K562 (cell line): ENCODE data around the gene SYMPK. TPM values are rescaled to one million over a fixed set of nuclear protein-coding genes. Genes with fewer than 3 reads are reported as not detected.

ENCODE experiments used
- BCLAF1 ChIP-seq, 2 experiments: fragments of 450-650 bp in 1 of 2; IDR thresholded peaks; 2 replicates each; pipeline ENCODE4 v1.6.1; 2011 to 2017; ENCODE audit warnings: low read depth in 2 of 2, antibody characterized with exemption in 1 of 2, borderline replicate concordance in 1 of 2, low read length in 1 of 2, mild to moderate bottlenecking in 1 of 2, mixed read lengths in 1 of 2; ENCODE audit not compliant: control insufficient read depth in 1 of 2
- CBX1 ChIP-seq: sonication (generic); IDR thresholded peaks from 2 replicates; pipeline ENCODE4 v1.6.1; 2016; ENCODE audit warnings: antibody characterized with exemption, low read depth, mild to moderate bottlenecking
- CBX3 ChIP-seq, 2 experiments: IDR thresholded peaks; 1 replicate in 1 of 2; 2 replicates in 1 of 2; pipeline ENCODE4 v1.6.1; 2012; ENCODE audit warnings: inconsistent platforms in 2 of 2, low read length in 2 of 2, borderline replicate concordance in 1 of 2, control low read depth in 1 of 2
- FOXJ2 ChIP-seq: fragments of 200-800 bp; sonication (Bioruptor generic); IDR thresholded peaks from 2 replicates; pipeline ENCODE4 v1.6.1; 2016; ENCODE audit warnings: missing genetic modification characterization, missing compliant biosample characterization
- HDAC8 ChIP-seq: fragments of 450-650 bp; IDR thresholded peaks from 2 replicates; pipeline ENCODE4 v1.6.1; 2016; ENCODE audit warnings: mild to moderate bottlenecking, missing genetic modification characterization, moderate library complexity, missing compliant biosample characterization
- KDM4B ChIP-seq, 2 experiments: fragments of 450-650 bp in 1 of 2; sonication (generic) in 1 of 2; IDR thresholded peaks; 2 replicates each; pipeline ENCODE4 v1.6.1; 2016 to 2017; ENCODE audit warnings: borderline replicate concordance in 2 of 2, antibody characterized with exemption in 1 of 2, low read depth in 1 of 2, mild to moderate bottlenecking in 1 of 2
- KLF6 ChIP-seq: fragments of 250-450 bp; sonication (Bioruptor Pico); IDR thresholded peaks from 2 replicates; pipeline ENCODE4 v1.4.0; 2020; ENCODE audit warnings: mild to moderate bottlenecking, moderate library complexity, borderline replicate concordance
- MAX ChIP-seq: sonication (generic); formaldehyde crosslinking; IDR thresholded peaks from 2 replicates; pipeline ENCODE4 v1.9.0; 2022; ENCODE audit warnings: mild to moderate bottlenecking, missing genetic modification reagents
- MYC ChIP-seq, 2 experiments: fragments of 250-450 bp in 1 of 2; sonication (Bioruptor Pico) in 1 of 2; IDR thresholded peaks; 2 replicates each; pipeline versions ENCODE4 v1.5.1 to v1.6.1; 2012 to 2021; ENCODE audit warnings: low read depth in 2 of 2, borderline replicate concordance in 1 of 2, improper control_type of control experiment in 1 of 2, low read length in 1 of 2, mild to moderate bottlenecking in 1 of 2, moderate library complexity in 1 of 2
- NEUROD1 ChIP-seq: fragments of 150-350 bp; IDR thresholded peaks from 2 replicates; pipeline ENCODE4 v1.6.1; 2014; ENCODE audit warnings: borderline replicate concordance, low read length, low read depth; ENCODE audit not compliant: partially characterized antibody
- RAD51 ChIP-seq: fragments of 450-650 bp; IDR thresholded peaks from 2 replicates; pipeline ENCODE4 v1.7.1; 2016; ENCODE audit warnings: low read depth, mild to moderate bottlenecking, borderline replicate concordance
- RBFOX2 ChIP-seq: fragments of 200-400 bp; formaldehyde crosslinking; IDR thresholded peaks from 2 replicates; pipeline ENCODE4 v1.6.1; 2017; ENCODE audit warnings: low read depth, mild to moderate bottlenecking, low read length, moderate library complexity
- STAT5B ChIP-seq: fragments of 250-450 bp; sonication (Bioruptor Pico); IDR thresholded peaks from 2 replicates; pipeline ENCODE4 v1.8.0; 2021; ENCODE audit warnings: mild to moderate bottlenecking, inconsistent platforms
- TBL1XR1 ChIP-seq, 2 experiments: IDR thresholded peaks; 2 replicates each; pipeline ENCODE4 v1.6.1; 2012; ENCODE audit warnings: improper control_type of control experiment in 2 of 2, low read length in 2 of 2, mild to moderate bottlenecking in 1 of 2
- TOE1 ChIP-seq, 2 experiments: fragments of 450-650 bp in 1 of 2; sonication (generic) in 1 of 2; formaldehyde crosslinking in 1 of 2; IDR thresholded peaks; 2 replicates each; pipeline versions ENCODE4 v1.7.1 to v1.8.0; 2016 to 2022; ENCODE audit warnings: borderline replicate concordance in 2 of 2, mild to moderate bottlenecking in 2 of 2, antibody characterized with exemption in 1 of 2, inconsistent platforms in 1 of 2, low read depth in 1 of 2, missing genetic modification reagents in 1 of 2, moderate library complexity in 1 of 2
- VEZF1 ChIP-seq: fragments of 200-800 bp; sonication (Bioruptor generic); IDR thresholded peaks from 2 replicates; pipeline ENCODE4 v1.6.1; 2017; ENCODE audit warnings: missing genetic modification characterization, missing compliant biosample characterization
- ZBTB33 ChIP-seq: sonication (generic); formaldehyde crosslinking; IDR thresholded peaks from 2 replicates; pipeline ENCODE4 v1.8.1; 2023; ENCODE audit warnings: mild to moderate bottlenecking, missing genetic modification reagents
- ZNF445 ChIP-seq: fragments of 250-450 bp; sonication (Bioruptor Pico); IDR thresholded peaks from 2 replicates; pipeline ENCODE4 v1.4.0; 2020; ENCODE audit warnings: low read depth, mild to moderate bottlenecking, moderate library complexity
- polyA plus RNA-seq, 8 experiments: library from polyadenylated mRNA; depleted of rRNA in 4 of 8; stranded (reverse) in 5 of 8; unstranded in 3 of 8; fragments of >200 nt; fragmentation: Nextera tagmentation in 2 of 8; fragmentation: Illumina TruSeq in 1 of 8; extraction: Ambion mirVana in 2 of 8; extraction: Trizol in 1 of 8; gene quantifications; 2 replicates each; pipeline versions ENCODE4 v1.2.1 to v1.2.3, GENCODE V29; 2011 to 2014; ENCODE audit warnings: inconsistent platforms in 1 of 8, missing spikeins in 1 of 8
- total RNA-seq, 7 experiments: library from RNA; depleted of rRNA in 6 of 7; stranded (reverse); fragments of >200 nt in 6 of 7; fragmentation: Illumina TruSeq in 2 of 7; extraction: Trizol in 2 of 7; gene quantifications; 2 replicates each; pipeline versions ENCODE4 v1.2.1 to v1.2.3, GENCODE V29; 2011 to 2021; ENCODE audit warnings: low replicate concordance in 1 of 7

The SYMPK gene
- total and polyA plus RNA-seq, 9 of the 15 experiments (the other 6 are each of a cell fraction or from before 2014, with no cell fraction given): 0.73 to 95.5 (median 58.4) TPM

GRCh38 chr19:45876161-45876410 lies 13.1 kb upstream of the SYMPK start (continued):
- 0 out of 3 replicates have a peak, but pooled peaks of 1 of the 2 experiments have one; percentile 9 for TF ChIP-seq CBX3 (IDR thresholded peaks at IDR 0.05; ENCODE audit: borderline replicate concordance in 1 of 2, low read length in 2 of 2)
- no peak for TF ChIP-seq TOE1 (IDR thresholded peaks at IDR 0.05; ENCODE audit: borderline replicate concordance)
- no peak for TF ChIP-seq TOE1 (CRISPR knock-in tag; IDR thresholded peaks at IDR 0.05; ENCODE audit: borderline replicate concordance, low read depth)
- TF ChIP-seq MAX (CRISPR knock-in tag): peak; percentile 75
- TF ChIP-seq ZNF445 (CRISPR knock-in tag): no peak
- TF ChIP-seq KLF6 (CRISPR knock-in tag): no peak
- no peak for TF ChIP-seq FOXJ2 (tag)
- peak; percentile 91 for TF ChIP-seq VEZF1 (CRISPR knock-in tag)
- no peak for TF ChIP-seq RAD51
- TF ChIP-seq STAT5B (CRISPR knock-in tag): no peak
- TF ChIP-seq NEUROD1: peak; percentile 7
- TF ChIP-seq HDAC8: 0 out of 2 replicates have a peak, but pooled peaks have one; percentile 21
- TF ChIP-seq TBL1XR1 (IDR thresholded peaks at IDR 0.05; ENCODE audit: low read length in 2 of 2): 0 out of 4 replicates have a peak, but pooled peaks have one; percentile 6 to 10
- 0 out of 4 replicates have a peak, but pooled peaks of 1 of the 2 experiments have one; percentile 8 for TF ChIP-seq BCLAF1 (IDR thresholded peaks at IDR 0.05; ENCODE audit: borderline replicate concordance in 1 of 2, control insufficient read depth in 1 of 2, low read depth in 2 of 2, low read length in 1 of 2)
- peak in 1 of 2 experiments; percentile 32; a peak in 1 of 4 replicates for TF ChIP-seq KDM4B (IDR thresholded peaks at IDR 0.05; ENCODE audit: borderline replicate concordance in 2 of 2, low read depth in 1 of 2)
- TF ChIP-seq CBX1: no peak
- TF ChIP-seq MYC (IDR thresholded peaks at IDR 0.05; ENCODE audit: low read depth, low read length): peak; percentile 59; the same call in 1 of the 2 replicates
- no peak for TF ChIP-seq MYC (CRISPR knock-in tag; IDR thresholded peaks at IDR 0.05; ENCODE audit: borderline replicate concordance, low read depth)
- no peak for TF ChIP-seq RBFOX2
- TF ChIP-seq ZBTB33: no peak
